Glomerular visceral epithelial cell (primary cell): ENCODE measurements around the gene KRT12.
A peak's percentile ranks its signal among the peaks of the same experiment; 100 is the strongest.

Source experiments
- DNase-seq: peaks from one replicate; pipeline ENCODE4 v3.0.0-alpha.2; 2016; ENCODE audit errors: extremely low spot score

The KRT12 gene

DNA sequence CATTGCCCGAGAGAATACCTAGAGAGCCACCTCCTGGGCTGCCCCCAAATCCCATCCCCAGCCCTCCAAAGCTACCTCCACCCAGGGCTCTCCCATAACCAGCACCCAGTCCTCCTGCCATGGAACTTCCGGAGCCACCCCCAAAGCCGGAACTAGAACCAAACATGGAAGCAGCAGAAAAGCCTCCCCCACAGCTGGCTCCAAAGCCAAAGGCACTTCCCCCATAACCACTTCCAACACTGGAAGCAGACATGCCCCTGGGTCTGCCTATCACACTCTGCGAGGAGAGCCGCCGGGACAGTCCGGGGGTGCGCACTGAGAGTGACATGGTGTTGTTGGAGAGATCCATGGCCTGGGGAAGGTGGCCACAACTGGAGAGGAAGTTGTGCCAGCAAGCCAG, at the start of gene KRT12:
KRT12 (minus strand) TSS at position 386 of the 400 bp plus-strand sequence; CDS start at position 349, 37 bp downstream.
- DNase-seq = no peak

DNA sequence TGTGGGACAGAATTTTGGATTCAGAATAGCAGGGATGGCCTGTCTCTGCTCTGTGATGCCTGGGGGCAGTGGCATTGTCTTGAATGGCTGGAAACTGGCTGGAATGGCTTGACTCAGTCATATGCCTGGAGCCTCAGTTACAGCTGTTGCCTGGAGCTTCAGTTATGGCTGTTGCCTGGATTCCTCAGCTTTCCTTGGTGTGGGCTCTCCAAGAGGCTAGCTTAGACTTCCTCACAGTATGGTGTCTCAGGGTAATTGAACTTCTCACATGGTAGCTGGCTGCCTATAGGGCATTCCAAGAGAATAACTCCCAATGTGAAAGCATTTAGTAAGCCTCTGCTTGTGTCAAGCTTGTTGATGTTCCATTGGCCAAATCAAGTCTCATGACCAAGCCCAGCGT, 49.3 kb upstream of the KRT12 start:
- no peak for DNase-seq

DNA sequence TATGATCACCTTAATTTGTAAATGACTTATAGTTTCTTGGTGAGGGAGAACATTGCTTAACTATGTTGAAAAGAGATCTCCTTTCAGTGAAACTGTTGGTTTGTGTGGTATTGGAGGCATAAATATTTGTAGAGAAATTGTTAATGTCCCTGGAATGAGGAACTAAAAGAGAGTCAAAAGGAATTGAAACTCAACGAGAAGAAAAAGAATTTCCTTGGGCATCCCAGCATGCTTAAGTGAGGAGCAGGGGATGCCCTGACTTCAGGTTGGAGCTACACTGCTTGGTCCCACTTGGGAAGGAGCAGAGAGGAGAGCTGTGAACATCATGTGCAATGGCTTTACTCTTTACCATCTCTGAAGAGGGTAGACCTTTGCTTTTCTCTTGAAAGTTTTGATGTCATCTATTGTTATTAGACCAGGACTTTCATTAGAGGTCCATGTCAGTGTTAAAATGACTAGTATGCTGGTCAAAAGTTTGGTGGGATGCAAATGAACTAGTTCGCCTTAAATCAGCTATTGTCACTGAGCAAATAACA, 48.8 kb upstream of the KRT12 start:
- peak; percentile 59 for DNase-seq

DNA sequence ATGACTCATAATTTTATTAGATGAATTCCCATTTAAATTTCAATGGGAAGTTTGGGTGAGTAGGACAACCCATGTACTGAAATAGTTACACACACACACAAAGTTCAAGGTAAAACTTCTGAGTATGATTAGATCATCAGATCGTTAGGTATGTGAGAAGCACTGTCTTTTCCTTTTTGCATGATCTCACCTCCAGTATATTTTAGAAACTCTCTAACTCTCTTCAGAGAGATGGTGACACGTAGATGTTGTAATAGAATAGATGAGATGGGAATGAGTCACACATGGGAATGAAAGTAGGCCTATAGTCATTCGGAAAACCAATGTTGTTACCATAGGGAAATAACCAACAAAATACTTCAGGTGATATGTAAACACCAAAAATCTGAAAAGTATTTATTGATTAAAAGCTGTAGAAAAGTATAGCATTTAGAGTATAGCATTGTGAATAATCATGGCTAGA, 48.2 kb upstream of the KRT12 start:
- peak; percentile 95 for DNase-seq

DNA sequence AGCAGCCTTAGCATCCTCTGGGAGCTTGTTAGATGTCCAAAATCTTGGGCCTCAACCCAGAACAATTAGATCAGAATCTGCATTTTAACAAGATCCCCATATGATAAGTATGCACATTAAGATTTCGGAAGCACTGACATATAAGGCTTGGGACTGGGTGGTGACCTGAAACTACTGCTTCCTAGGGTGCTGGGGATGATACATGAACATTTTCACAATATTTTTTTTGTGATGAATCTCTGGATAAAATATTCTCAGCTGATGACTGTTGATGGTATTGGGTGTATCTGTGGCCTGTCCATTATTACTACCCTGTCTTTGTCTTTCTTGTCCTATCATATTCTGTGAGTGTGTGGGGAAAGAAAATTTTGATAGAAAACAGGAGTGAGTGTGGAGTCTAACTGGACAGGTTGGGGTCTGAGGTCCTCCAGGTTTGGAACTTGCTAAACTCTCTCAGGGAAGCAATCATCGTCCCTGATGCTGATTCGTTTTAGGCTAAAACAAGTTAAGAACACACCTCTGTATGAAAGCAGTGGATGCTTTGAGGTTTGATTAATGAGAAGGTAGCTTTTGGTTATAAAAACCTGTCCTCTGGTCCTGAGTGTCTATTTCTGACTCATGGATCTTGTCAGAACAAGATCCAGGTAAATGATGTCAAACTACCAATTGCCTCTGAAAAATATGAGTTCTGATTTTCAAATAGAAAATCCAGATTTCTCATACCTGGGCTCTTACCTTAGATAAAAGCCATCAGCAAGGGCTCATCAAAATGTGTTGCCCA, 47.2 kb upstream of the KRT12 start:
- DNase-seq = no peak

DNA sequence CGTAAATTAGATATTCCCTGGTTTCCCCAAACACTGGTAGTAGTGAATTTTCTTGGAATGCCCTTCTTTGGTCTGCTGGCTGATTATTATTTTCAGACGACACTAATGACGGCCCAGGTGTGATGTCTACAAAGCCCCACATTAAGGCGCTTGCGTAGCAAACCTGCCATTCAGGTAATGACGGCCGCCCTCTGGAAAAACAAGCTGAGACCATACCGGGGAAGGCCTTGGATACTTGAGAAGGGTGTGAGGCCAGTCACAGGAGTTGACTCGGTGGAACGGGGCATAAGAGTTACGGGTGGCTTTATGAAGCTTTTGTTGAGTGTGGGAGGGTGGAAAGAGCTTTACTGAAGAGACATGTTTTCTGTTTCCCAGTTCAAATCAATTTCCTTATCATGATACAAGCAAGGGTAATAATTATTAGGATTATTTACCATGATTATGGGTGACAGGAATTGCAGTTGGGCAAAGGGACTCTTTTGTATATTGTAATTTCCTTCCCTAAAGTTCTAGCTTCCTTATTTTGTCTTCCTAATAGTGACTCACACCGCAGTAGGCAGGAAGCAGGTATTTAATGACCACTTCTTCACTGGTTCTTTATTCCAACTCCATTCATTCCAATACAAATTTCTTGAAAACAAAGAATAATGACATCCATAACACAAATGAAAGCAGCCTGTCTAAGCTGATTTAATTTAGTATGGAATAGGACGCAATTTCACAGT, 45.6 kb upstream of the KRT12 start:
- DNase-seq = no peak

DNA sequence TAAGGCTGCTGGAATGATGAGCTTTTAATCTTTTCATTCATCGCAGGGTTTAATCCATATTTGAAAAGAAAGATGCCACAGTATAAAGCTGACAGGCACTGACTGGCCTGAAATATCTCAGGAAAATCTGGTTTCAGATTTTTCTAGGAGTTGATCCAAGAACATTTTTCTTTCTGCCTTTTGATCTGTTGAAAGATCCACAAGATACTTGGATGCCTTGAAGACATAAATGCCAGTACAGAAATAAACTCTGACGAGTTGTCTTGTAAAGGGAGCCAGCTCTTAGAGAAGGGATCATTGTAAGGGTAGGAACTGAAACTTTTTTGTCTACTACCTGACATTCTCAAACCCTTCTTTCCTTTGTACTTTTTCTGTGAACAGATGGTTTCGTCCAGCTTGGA, 43.4 kb upstream of the KRT12 start:
- no peak for DNase-seq

DNA sequence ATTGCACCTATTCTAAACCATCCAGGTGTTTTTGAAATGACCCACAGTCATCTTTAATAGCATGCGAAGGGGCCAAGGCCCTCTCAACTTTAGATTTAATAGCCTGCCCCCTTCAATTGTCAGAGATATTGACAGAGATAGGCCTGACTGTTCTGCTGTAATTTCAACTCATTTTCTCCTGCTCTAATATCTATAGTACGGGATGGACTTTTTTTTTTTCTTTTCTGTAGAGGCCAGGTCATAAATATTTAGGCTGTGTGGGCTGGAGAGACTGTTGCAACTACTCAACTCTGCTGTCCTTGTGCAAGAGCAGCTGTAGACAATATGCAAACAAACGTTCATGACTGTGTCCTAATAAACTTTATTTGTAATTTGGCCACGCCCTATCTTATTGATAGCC, 42.7 kb upstream of the KRT12 start:
- DNase-seq = no peak

DNA sequence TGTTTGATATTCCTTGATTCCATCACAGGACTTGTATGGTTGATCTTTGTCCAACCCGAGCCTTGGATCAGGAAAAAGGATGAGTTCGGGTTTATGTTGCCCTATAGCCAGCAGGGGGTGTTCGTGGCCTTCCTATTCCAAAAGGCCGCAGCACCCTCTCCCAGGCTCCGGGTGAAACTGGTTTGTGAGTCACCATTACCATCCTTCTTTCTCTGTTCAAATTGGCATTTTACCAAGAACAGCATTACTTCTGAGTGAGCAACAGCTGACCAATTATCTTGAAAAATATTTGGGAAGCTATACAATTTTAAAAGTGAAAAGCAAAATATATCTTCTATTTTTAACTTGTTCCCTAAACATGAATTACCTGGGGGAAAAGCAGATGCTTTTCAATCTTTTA, 42.3 kb upstream of the KRT12 start:
- DNase-seq = peak; percentile 93

DNA sequence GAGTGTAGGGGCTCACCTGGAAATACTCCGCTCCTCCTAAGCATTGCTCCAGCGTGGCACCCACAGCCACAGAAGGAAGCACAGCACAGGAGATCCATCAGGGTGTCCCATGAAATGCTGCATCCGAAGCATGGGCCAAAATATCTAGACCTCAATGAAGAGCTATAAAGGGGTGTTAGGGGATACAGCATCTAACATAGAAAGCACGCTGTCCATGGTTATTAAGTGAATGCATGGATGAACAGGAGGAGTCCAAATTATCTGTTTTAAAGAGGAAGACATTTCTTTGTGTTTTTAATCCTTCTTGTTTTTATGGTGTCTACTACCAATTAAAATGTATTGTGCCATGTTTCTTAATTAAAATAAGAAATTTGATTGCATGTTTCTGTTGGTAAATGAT, 39.6 kb upstream of the KRT12 start:
- no peak for DNase-seq

DNA sequence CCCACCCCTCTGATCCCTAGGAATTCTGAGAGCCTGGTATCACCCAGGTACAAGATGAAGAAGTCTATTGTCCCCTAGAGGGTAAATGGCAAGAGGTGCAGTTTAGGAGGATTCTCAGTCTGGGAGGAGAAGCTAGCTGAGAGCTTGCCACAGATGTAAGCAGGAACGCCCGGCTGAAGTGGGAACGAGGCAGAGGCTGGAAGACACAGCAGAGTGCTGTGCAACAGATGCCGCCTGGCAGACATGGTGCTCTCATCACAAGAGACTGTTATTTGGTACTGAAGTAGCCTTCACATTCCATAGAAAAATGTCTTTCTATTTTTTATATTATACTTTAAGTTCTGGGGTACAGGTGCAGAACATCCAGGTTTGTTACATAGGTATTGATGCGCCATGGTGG, 38.3 kb upstream of the KRT12 start:
- DNase-seq = no peak

DNA sequence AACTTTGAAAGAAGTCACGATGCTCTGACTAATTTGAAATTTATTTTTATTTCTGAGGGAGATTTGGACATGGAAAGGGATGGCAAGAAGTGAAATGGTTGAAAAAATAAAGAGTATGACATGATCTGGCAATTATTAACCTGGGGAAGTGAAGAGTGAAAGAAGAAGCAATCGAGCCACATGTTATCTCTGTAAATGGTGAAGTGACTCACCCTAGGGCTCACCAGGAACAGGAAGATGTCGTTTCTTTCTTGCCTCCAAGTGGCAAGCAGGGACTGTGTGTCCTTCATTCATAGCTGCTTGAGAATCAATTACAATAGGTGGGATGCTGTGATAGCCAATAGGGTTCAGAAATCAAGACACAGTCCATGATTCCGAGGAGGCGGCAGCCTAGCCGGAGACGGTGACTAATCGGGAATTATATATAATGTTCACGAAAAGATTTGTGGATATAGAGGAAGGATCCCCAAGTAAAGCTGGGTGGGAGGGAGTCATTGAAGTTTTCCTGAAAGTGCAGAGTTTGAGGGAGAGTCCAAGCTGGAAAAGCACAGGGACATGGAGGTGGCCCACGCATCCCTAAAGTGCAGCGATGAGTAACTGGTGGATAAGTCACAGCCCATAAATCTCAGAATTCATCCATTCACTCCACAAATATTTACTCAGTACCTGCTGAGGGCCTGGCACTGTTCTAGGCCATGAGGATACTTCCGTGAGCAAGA, 36.3 kb upstream of the KRT12 start:
- peak; percentile 95 for DNase-seq

DNA sequence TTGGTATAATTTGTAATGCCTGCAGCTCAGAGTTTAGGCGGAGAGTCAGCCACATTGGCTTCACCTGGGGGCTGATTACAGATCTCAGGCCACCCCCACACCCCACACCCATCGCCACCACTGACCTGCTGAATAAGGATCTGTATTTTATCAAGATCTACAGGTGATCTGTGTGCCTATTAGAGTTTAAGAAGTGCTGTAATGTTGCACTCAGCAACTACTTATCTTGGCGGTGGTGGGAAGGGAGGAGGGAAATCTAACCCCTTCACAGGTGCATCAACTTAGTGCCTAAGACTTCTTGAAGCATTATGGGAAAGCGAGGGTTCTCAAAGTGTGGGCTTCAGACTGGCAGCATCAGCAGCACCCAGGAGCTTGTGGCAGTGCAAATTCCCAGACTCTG, 35.5 kb upstream of the KRT12 start:
- DNase-seq = no peak

DNA sequence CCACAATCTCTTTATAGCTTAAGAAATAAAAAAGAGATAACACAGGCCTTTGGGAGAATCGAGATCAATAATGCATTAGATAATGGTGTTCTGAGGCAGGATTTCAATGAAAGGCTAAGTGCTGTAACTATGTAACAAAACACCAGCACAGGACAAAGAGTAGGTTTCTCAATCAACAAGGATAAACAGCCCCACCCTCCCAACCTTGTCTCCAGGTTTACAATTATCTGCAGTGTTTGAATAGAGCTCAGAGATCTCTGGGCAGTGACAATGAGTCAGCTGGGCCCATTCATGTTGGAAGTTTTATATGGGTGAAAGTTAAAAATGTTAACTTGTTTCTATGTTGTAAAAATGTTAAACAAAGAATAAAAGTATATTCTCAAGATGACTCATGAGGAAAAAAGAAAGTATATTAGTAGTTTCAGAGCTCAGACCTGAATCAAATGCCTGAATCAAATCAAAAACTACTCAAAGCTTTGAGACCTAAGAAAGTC, 35.0 kb upstream of the KRT12 start:
- peak; percentile 64 for DNase-seq

DNA sequence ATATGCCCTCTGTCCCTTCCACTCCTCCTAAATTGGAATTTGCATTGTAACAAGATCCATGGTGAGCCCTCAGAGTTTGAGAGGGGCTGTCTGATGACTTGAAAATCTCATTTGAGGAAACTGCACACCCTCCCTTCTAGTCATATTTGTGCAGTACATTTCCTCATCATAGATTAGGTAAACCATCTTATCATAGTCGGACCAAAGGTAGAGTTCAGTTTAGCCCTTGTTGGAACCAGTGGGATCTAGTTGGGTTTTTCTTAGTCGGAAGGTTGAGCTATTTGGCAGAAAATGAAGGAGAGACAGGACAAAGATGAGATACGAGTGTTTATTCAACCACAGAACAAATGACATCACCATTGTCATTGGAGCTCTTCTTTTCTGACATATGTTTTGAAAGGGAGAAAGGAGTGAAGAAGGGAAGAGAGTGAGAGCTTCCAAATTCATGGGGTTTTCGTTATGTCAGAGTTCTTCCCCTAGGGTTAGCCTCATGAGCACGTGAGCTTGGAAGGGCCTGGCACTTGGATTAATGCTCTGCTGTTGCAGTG, 33.9 kb upstream of the KRT12 start:
- DNase-seq = no peak

DNA sequence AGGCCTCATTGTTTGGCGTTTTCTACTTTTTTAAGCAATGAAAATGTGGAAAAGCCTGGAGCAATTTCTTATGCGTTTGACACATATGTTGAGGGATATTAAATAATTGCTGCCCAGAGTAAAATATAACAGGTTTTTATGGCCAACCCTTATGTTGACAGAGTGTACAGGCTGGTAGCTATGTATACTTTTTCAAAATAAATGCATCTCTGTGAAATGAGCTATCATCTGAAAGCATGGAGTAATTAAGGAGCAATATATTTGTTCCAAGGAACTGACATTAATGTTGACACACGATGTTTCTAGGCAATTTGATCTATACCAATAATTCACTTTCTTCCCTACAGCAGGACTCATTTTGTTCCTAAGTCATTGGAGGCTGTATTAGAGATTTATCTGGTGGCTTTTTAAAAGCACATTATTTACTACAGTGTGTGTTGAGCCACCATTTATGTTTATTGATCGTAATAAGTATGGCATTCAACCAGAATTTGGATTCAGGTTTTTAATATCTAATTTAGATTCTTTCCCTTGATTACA, 30.0 kb upstream of the KRT12 start:
- DNase-seq = no peak

DNA sequence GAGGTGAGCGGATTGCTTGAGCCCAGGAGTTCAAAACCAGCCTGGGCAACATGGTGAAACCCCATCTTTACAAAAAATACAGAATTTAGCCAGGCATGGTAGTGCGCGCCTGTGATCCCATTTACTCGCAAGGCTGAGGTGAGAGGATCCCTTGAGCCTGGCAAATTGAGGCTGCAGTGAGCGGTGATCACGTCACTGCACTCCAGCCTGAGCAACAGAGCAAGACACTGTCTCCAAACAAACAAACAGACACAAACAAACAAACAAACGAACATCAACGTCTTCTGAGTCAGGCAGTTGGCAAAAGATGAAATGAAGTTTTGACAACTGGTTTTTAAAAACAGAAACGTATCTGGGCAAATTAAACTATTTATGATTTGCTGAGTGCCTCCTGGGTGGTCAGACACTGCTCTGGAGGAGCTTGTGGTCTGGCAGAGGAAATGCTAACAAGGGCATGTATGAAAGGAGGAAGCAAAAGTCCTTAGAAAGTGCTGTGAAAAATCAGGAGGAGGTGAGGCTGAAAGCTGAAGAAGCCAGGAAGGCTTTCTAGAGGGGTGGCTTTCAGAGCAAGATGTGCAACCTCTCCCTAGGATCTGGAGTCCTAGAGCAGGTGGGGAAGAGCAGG, 28.2 kb upstream of the KRT12 start:
- no peak for DNase-seq

DNA sequence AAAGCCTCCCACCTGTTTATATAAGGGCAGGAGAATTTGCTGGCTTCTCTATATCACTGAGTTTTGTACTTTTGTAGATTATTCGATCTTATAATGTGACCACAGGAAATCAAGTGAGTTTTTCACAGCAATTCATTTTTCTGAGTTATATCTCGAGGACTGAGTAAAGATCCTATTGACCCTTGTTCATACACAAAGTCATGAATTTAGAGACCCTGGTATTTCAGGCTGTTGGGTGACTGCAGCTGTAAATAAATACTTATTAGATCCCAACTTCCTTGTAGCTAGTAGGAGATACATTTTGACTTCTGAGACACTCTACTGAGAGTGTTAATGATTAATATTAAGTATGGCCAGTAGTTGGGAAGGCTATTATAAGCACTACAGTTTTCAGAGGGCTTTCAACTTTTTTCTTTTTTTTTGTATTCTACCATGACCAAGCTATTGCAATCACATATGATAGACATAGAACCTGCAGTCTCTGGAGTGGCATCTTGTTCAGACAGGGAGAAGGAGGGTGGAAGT, 21.2 kb upstream of the KRT12 start:
- peak; percentile 11 for DNase-seq

DNA sequence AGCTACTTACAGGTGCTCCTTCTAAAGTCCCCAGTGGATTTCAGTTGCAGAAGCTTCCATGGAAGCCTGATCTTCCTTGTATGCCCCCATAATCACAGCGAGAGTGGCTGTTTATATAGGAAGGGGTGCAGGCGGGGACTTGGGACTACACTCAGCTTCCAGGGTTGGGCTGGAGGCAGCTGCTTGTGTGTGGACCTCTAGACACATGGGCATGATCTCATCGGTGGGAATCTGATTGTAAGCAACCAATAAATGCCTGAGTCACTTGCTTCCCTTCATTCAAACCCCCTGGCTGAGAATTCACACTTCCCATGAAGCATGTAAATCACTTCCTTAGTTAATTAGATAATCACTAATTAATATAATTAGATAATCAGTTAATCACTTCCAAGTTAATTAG, 19.1 kb upstream of the KRT12 start:
- DNase-seq = peak; percentile 17

DNA sequence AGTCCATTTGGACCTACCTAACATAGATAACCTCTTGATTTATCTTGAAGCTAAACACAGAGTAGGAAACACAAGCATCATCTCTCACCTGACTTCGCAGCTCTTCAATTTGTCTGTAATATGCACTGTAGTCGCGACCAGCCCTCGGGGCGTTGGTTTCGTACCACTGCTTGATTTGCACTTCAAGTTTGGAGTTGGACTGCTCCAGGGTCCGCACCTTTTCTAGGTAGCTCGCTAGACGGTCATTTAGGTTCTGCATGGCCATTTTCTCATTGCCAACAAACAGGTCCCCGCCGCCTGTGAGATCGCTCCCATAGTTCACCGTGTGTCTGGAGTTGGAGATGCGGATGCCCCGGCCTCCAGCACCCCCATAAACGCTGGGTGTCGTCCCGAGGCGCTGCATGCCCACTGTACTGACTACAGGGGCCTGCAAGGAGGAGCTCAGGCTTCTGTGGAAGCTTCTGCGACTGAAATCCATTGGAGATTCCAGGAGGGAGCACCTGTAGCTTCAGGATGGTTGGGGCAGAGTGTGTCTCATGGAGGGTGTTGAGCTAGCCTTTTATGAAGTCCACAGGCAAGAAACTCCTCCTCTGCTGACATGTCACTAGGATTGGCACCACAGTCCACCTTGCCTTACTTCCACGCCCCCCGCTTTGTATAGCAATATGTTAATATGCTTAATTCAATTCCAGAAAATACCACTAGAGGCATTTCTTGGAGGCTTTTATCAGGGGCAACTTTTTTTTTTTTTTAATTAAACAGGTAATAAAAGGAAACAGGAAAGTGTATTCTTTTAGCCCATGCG, 17.9 kb upstream of the KRT12 start, which contains the start of gene KRT20:
KRT20 (minus strand) TSS at position 535 of the 805 bp plus-strand sequence; CDS start at position 478, 57 bp downstream.
- no peak for DNase-seq
